Stimulated activated naive CD8-positive, alpha-beta T cell treated with anti-CD3 and anti-CD28 coated beads, Interleukin-15, amount 100 ng/mL, for 72 hours (primary cell): ENCODE measurements around the gene ADRA2B.

Experiments used
- ATAC-seq: fragments of 150-1000 bp; cut with Tn5 transposase; 2 replicates; pipeline ENCODE4 v1.10.0; 2021; ENCODE audit warnings: mild to moderate bottlenecking, moderate library complexity
- DNase-seq, 2 donors: peaks; one replicate each; pipeline ENCODE4 v3.0.0; 2021 to 2022
- H3K27ac Mint-ChIP-seq, 2 donors: one replicate each; pipeline ENCODE4 v1.8.0; 2022; ENCODE audit warnings: mild to moderate bottlenecking in 2 of 2, mixed read lengths in 2 of 2, moderate library complexity in 2 of 2
- H3K27me3 Mint-ChIP-seq: one replicate; pipeline ENCODE4 v1.8.0; 2022; ENCODE audit warnings: mixed read lengths
- H3K4me1 Mint-ChIP-seq: one replicate; pipeline ENCODE4 v1.8.0; 2022; ENCODE audit warnings: mild to moderate bottlenecking, mixed read lengths
- H3K4me3 Mint-ChIP-seq, 2 donors: one replicate each; pipeline ENCODE4 v1.8.0; 2022; ENCODE audit warnings: mild to moderate bottlenecking in 2 of 2, mixed read lengths in 2 of 2, moderate library complexity in 1 of 2
- H3K9me3 Mint-ChIP-seq, 2 donors: one replicate each; pipeline ENCODE4 v1.8.0; 2022; ENCODE audit warnings: mixed read lengths in 2 of 2

The ADRA2B gene

GRCh38 chr2:96097951-96098823 lies 18.2 kb downstream of the ADRA2B start:
- no peaks in the 10 kb centered on the region for H3K4me1 Mint-ChIP-seq

GRCh38 chr2:96097441-96097840 lies 18.9 kb downstream of the ADRA2B start:
- no peaks in the 10 kb centered on the region for H3K27me3 Mint-ChIP-seq
- H3K4me3 Mint-ChIP-seq = no peak overlapping the region
- ATAC-seq (no peak), DNase-seq (no peak)
- H3K4me1 Mint-ChIP-seq = no peaks in the 10 kb centered on the region
- H3K27ac Mint-ChIP-seq = no peak overlapping the region
- no peaks in the 10 kb centered on the region for H3K9me3 Mint-ChIP-seq

More at GRCh38 chr2:96097951-96098823, 18.2 kb downstream of the ADRA2B start:
- ATAC-seq = no peak
- no peaks in the 10 kb centered on the region for H3K9me3 Mint-ChIP-seq
- H3K27ac Mint-ChIP-seq = peak overlapping the region in 1 of 2 donors; percentile 92
- H3K27me3 Mint-ChIP-seq = no peaks in the 10 kb centered on the region
- H3K4me3 Mint-ChIP-seq = no peak overlapping the region
- peak; percentile 0 to 5 for DNase-seq

GRCh38 chr2:96095116-96095636 lies 21.2 kb downstream of the ADRA2B start:
- Mint-ChIP-seq H3K9me3 (no peaks in the 10 kb centered on the region), H3K27me3 (no peaks in the 10 kb centered on the region), H3K4me1 (no peaks in the 10 kb centered on the region), H3K4me3 (no peak overlapping the region), H3K27ac (no peak overlapping the region)
- DNase-seq = no peak
- ATAC-seq = no peak

GRCh38 chr2:96093528-96093927 lies 22.8 kb downstream of the ADRA2B start:
- Mint-ChIP-seq H3K27me3 (no peaks in the 10 kb centered on the region), H3K27ac (no peak overlapping the region), H3K4me3 (no peak overlapping the region), H3K9me3 (no peaks in the 10 kb centered on the region), H3K4me1 (no peaks in the 10 kb centered on the region)
- no peak for ATAC-seq
- DNase-seq = no peak

- Mint-ChIP-seq H3K27ac (no peak overlapping the region), H3K4me3 (no peak overlapping the region), H3K9me3 (no peaks in the 10 kb centered on the region)
Measured at GRCh38 chr2:96092951-96093350, 23.4 kb downstream of the ADRA2B start.

GRCh38 chr2:96092573-96092877 lies 23.8 kb downstream of the ADRA2B start:
- Mint-ChIP-seq H3K4me3 (no peak overlapping the region), H3K9me3 (no peaks in the 10 kb centered on the region), H3K27me3 (no peaks in the 10 kb centered on the region), H3K4me1 (no peaks in the 10 kb centered on the region), H3K27ac (no peak overlapping the region)
- ATAC-seq = no peak
- peak in 1 of 2 donors; percentile 2 for DNase-seq

More at GRCh38 chr2:96092951-96093350, 23.4 kb downstream of the ADRA2B start:
- Mint-ChIP-seq H3K4me1 (no peaks in the 10 kb centered on the region), H3K27me3 (no peaks in the 10 kb centered on the region)
- ATAC-seq (no peak), DNase-seq (peak in 1 of 2 donors; percentile 4)

- Mint-ChIP-seq H3K4me3 (no peak overlapping the region), H3K27ac (no peak overlapping the region), H3K9me3 (no peaks in the 10 kb centered on the region), H3K4me1 (no peaks in the 10 kb centered on the region), H3K27me3 (no peaks in the 10 kb centered on the region)
- peak in 1 of 2 donors; percentile 7 for DNase-seq
- ATAC-seq = no peak
Measured at GRCh38 chr2:96091711-96092572, 24.4 kb downstream of the ADRA2B start.

- Mint-ChIP-seq H3K27ac (no peak overlapping the region), H3K4me1 (no peaks in the 10 kb centered on the region), H3K27me3 (no peaks in the 10 kb centered on the region), H3K9me3 (no peaks in the 10 kb centered on the region), H3K4me3 (no peak overlapping the region)
- DNase-seq (peak in 1 of 2 donors; percentile 5), ATAC-seq (no peak)
Measured at GRCh38 chr2:96091141-96091710, 25.1 kb downstream of the ADRA2B start.

GRCh38 chr2:96090196-96090926 lies 26.0 kb downstream of the ADRA2B start:
- Mint-ChIP-seq H3K4me1 (no peaks in the 10 kb centered on the region), H3K4me3 (no peak overlapping the region), H3K9me3 (no peaks in the 10 kb centered on the region), H3K27ac (no peak overlapping the region), H3K27me3 (no peaks in the 10 kb centered on the region)
- peak in 1 of 2 donors; percentile 6 for DNase-seq
- no peak for ATAC-seq

GRCh38 chr2:96089356-96090195 lies 26.8 kb downstream of the ADRA2B start:
- no peak for ATAC-seq
- Mint-ChIP-seq H3K27ac (no peak overlapping the region), H3K4me3 (no peak overlapping the region), H3K4me1 (no peaks in the 10 kb centered on the region), H3K27me3 (no peaks in the 10 kb centered on the region), H3K9me3 (no peaks in the 10 kb centered on the region)
- DNase-seq = peak in 1 of 2 donors; percentile 6

GRCh38 chr2:96088340-96089335 lies 27.7 kb downstream of the ADRA2B start:
- DNase-seq (no peak), ATAC-seq (no peak)
- no peak overlapping the region for H3K27ac Mint-ChIP-seq
- H3K4me1 Mint-ChIP-seq = no peaks in the 10 kb centered on the region
- H3K9me3 Mint-ChIP-seq = no peaks in the 10 kb centered on the region
- H3K27me3 Mint-ChIP-seq = peaks cover 4% of the 10 kb centered on the region
- H3K4me3 Mint-ChIP-seq = no peak overlapping the region

- H3K27me3 Mint-ChIP-seq = peaks cover 8% of the 10 kb centered on the region
- no peak overlapping the region for H3K4me3 Mint-ChIP-seq
- no peak overlapping the region for H3K27ac Mint-ChIP-seq
- no peaks in the 10 kb centered on the region for H3K4me1 Mint-ChIP-seq
- ATAC-seq (no peak), DNase-seq (no peak)
- no peaks in the 10 kb centered on the region for H3K9me3 Mint-ChIP-seq
Measured at GRCh38 chr2:96087130-96087529, 29.2 kb downstream of the ADRA2B start.

- peak in 1 of 2 donors; percentile 7 for DNase-seq
- Mint-ChIP-seq H3K4me1 (no peaks in the 10 kb centered on the region), H3K27ac (peak overlapping the region in 1 of 2 donors; percentile 26), H3K9me3 (no peaks in the 10 kb centered on the region), H3K27me3 (peaks cover 8% of the 10 kb centered on the region), H3K4me3 (no peak overlapping the region)
- ATAC-seq = no peak
Measured at GRCh38 chr2:96085541-96086355, 30.6 kb downstream of the ADRA2B start.
